ENCODE data around the gene RNF220.

DNA sequence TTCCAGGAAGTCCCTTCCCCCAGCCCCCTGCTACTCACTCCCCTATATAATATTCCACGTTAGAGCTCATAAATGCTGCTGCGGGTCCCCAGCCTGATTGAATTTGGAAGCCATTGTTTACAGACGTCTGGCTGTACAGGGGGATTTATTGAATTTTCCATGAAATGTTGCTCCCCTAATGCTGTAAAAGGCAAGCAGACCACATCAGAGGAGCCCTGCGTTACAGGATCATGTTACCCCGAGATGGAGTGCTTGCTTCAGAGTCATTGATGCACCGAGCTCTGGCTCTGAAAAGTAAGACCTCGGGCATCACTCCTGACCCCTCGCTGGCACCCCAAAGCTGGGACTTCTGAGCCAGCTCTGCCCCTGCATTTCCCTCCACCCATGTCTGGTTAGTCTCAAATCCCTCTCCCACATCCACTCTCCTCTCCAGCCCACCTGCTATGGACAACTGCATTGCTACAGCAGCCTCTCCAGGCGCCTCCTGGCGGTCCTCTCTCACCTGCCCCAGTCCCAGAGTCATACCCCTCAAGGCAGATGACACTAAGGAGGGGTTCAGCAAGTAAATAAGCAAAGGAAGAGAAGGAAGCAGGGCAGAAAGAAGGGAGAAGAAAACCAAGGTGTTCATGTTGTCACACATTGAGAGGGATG lies 141.5 kb downstream of the RNF220 start:
- TF ChIP-seq ZNF18 (tag by site-specific recombination; IDR thresholded peaks at IDR 0.05) (no peak), BCL6B (tag by site-specific recombination; IDR thresholded peaks at IDR 0.05) (no peak), ZSCAN16 (tag by site-specific recombination; IDR thresholded peaks at IDR 0.05) (no peak), ZNF174 (tag by site-specific recombination; IDR thresholded peaks at IDR 0.05) (no peak), REPIN1 (tag by site-specific recombination; IDR thresholded peaks at IDR 0.05; ENCODE audit: low read depth) (no peak), ZFP3 (tag by site-specific recombination; IDR thresholded peaks at IDR 0.05; ENCODE audit: low read depth) (no peak), ZNF514 (tag by site-specific recombination; IDR thresholded peaks at IDR 0.05) (no peak), ZNF146 (tag by site-specific recombination; IDR thresholded peaks at IDR 0.05) (no peak), YY1 (tag by site-specific recombination; IDR thresholded peaks at IDR 0.05) (no peak), ZNF626 (tag by site-specific recombination; IDR thresholded peaks at IDR 0.05) (no peak), ZNF221 (tag by site-specific recombination; IDR thresholded peaks at IDR 0.05; ENCODE audit: borderline replicate concordance) (no peak)
- TF ChIP-seq, protein P1, sequence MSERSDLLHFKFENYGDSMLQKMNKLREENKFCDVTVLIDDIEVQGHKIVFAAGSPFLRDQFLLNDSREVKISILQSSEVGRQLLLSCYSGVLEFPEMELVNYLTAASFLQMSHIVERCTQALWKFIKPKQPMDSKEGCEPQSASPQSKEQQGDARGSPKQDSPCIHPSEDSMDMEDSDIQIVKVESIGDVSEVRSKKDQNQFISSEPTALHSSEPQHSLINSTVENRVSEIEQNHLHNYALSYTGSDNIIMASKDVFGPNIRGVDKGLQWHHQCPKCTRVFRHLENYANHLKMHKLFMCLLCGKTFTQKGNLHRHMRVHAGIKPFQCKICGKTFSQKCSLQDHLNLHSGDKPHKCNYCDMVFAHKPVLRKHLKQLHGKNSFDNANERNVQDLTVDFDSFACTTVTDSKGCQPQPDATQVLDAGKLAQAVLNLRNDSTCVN (tag by site-specific recombination; optimal IDR thresholded peaks at IDR 0.05): no peak
- TF ChIP-seq, protein P2, sequence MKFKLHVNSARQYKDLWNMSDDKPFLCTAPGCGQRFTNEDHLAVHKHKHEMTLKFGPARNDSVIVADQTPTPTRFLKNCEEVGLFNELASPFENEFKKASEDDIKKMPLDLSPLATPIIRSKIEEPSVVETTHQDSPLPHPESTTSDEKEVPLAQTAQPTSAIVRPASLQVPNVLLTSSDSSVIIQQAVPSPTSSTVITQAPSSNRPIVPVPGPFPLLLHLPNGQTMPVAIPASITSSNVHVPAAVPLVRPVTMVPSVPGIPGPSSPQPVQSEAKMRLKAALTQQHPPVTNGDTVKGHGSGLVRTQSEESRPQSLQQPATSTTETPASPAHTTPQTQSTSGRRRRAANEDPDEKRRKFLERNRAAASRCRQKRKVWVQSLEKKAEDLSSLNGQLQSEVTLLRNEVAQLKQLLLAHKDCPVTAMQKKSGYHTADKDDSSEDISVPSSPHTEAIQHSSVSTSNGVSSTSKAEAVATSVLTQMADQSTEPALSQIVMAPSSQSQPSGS (tag by site-specific recombination; IDR thresholded peaks at IDR 0.05; ENCODE audit: low read depth): no peak
- TF ChIP-seq, protein P3, sequence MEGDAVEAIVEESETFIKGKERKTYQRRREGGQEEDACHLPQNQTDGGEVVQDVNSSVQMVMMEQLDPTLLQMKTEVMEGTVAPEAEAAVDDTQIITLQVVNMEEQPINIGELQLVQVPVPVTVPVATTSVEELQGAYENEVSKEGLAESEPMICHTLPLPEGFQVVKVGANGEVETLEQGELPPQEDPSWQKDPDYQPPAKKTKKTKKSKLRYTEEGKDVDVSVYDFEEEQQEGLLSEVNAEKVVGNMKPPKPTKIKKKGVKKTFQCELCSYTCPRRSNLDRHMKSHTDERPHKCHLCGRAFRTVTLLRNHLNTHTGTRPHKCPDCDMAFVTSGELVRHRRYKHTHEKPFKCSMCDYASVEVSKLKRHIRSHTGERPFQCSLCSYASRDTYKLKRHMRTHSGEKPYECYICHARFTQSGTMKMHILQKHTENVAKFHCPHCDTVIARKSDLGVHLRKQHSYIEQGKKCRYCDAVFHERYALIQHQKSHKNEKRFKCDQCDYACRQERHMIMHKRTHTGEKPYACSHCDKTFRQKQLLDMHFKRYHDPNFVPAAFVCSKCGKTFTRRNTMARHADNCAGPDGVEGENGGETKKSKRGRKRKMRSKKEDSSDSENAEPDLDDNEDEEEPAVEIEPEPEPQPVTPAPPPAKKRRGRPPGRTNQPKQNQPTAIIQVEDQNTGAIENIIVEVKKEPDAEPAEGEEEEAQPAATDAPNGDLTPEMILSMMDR (tag by site-specific recombination; IDR thresholded peaks at IDR 0.05): no peak
